M059J (cell line): ENCODE measurements around the gene BCL11A. TPM values are rescaled to one million over a fixed set of nuclear protein-coding genes. Genes with fewer than 3 reads are reported as not detected.

ENCODE experiments used
- DNase-seq: peaks from one replicate; pipeline ENCODE4 v3.0.0-alpha.2; 2012; ENCODE audit warnings: low read depth
- total RNA-seq: library from RNA; depleted of rRNA; stranded (reverse); fragments of >200 nt; shearing (Covaris generic); gene quantifications from 2 replicates; pipeline ENCODE4 v1.2.3, GENCODE V29; 2014

BCL11A gene
- total RNA-seq, 1 experiment from 2014 or later, result not detected

GRCh38 chr2:60466161-60466702 lies 87.2 kb downstream of the BCL11A start:
- DNase-seq, result no peak

- no peak for DNase-seq
These were observed 87.7 kb downstream of the BCL11A start for GRCh38 chr2:60465736-60466135.

GRCh38 chr2:60463249-60463648 lies 90.2 kb downstream of the BCL11A start:
- no peak for DNase-seq

DNA sequence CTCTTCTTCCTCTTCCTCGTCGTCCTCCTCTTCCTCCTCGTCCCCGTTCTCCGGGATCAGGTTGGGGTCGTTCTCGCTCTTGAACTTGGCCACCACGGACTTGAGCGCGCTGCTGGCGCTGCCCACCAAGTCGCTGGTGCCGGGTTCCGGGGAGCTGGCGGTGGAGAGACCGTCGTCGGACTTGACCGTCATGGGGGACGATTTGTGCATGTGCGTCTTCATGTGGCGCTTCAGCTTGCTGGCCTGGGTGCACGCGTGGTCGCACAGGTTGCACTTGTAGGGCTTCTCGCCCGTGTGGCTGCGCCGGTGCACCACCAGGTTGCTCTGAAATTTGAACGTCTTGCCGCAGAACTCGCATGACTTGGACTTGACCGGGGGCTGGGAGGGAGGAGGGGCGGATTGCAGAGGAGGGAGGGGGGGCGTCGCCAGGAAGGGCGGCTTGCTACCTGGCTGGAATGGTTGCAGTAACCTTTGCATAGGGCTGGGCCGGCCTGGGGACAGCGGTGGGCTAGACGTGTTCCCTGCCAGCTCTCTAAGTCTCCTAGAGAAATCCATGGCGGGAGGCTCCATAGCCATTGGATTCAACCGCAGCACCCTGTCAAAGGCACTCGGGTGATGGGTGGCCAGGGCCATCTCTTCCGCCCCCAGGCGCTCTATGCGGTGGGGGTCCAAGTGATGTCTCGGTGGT lies 91.9 kb downstream of the BCL11A start:
- DNase-seq, result no peak

DNA sequence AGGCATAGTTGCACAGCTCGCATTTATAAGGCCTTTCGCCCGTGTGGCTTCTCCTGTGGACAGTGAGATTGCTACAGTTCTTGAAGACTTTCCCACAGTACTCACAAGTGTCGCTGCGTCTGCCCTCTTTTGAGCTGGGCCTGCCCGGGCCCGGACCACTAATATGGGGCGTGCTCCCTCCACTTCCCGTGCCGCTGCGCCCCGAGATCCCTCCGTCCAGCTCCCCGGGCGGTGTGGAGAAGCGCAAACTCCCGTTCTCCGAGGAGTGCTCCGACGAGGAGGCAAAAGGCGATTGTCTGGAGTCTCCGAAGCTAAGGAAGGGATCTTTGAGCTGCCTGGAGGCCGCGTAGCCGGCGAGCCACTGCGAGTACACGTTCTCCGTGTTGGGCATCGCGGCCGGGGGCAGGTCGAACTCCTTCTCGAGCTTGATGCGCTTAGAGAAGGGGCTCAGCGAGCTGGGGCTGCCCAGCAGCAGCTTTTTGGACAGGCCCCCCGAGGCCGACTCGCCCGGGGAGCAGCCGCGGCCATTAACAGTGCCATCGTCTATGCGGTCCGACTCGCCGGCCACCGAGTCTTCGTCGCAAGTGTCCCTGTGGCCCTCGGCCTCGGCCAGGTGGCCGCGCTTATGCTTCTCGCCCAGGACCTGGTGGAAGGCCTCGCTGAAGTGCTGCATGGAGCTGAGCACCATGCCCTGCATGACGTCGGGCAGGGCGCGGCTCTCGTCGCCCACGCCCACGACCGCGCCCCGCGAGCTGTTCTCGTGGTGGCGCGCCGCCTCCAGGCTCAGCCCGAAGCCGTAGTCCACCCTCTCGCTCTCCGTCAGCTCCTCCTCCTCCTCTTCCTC lies 92.7 kb downstream of the BCL11A start:
- no peak for DNase-seq

GRCh38 chr2:60459851-60460250 lies 93.6 kb downstream of the BCL11A start:
- DNase-seq, result no peak

GRCh38 chr2:60456115-60456770 lies 97.2 kb downstream of the BCL11A start:
- DNase-seq, result no peak

DNA sequence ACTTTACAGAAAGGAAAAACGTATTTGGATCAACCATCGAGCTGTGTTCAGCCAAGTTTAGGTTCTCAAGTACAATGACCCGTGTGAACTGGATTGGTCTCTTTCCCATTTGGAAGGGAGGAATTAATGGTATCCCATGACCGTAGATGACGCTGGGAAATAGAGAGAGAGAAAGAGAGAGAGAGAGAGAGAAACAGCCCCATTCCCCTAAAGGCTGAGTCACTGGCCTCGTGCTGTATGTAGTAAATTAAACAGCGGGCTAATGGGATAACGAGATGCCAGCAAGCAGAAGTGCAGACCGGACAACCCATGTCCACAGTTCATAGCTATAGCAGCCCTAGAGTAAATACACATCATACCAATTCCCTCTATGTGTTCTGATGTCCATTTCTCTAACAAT lies 99.6 kb downstream of the BCL11A start:
- no peak for DNase-seq

DNA sequence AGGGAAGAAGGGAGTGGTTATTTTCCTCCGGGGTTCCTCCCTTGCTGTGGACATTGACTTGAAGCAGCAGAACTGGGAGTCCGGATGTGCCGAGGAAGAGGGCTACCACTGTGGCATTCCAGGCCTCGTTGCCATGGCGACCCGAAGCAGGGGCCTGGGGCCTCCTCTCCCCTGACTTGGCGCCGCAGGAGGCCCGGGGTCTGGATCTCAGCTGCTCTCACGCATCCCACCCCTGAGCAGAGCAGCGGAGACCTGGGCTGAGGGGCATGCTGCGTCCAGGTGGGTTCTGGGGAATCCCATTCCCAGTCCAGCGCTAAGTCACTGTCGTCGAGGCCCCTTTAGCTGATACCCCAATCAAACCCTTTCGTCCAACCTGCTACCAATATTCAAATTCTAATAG lies 100.2 kb downstream of the BCL11A start:
- DNase-seq, result no peak

DNA sequence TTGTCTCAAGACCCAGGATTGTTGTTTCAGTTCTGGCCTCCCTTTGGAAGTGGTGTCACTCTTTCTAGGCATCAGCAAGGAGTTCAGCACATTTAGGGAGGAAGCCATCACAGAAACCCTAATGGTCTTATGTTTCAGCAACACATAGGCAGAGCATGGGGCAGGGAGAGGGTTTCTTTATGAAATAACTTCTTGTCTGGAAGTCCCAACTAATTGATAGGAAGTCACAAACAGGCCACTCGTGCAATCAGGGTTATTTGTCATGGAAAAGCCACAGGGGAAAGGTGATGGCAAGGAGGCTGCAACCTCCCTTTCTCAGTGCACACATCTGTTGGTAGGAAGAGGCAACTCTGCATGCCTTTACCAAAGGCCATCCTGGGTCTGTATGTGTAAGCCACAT lies 103.0 kb downstream of the BCL11A start:
- no peak for DNase-seq

- DNase-seq, result no peak
These were observed 105.5 kb downstream of the BCL11A start for GRCh38 chr2:60447943-60448342.

GRCh38 chr2:60446413-60447267 lies 106.8 kb downstream of the BCL11A start:
- DNase-seq, result no peak

DNA sequence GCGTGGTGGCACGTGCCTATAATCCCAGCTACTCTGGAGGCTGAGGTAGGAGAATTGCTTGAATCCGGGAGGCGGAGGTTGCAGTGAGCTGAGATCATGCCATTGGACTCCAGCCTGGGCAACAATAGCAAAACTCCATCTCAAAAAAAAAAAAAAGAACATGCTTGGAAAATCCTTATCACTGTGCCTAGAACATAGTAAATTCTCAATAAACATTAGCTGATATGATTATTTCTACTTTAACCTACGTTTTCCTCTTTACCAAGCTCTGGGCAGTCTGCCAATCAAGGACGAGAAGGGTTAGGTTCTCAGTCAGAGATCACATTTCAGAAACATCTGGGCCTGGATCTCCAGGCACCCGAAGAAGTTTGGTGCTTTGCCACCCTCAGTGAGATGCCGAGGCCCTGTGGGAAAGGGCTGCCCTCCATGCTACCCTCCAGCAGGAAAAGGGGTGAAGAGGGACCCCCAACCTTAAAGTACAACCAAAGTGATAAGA lies 107.7 kb downstream of the BCL11A start:
- DNase-seq, result no peak

- no peak for DNase-seq
These were observed 110.8 kb downstream of the BCL11A start for GRCh38 chr2:60442608-60443007.

- no peak for DNase-seq
These were observed 111.7 kb downstream of the BCL11A start for GRCh38 chr2:60441800-60442199.

DNA sequence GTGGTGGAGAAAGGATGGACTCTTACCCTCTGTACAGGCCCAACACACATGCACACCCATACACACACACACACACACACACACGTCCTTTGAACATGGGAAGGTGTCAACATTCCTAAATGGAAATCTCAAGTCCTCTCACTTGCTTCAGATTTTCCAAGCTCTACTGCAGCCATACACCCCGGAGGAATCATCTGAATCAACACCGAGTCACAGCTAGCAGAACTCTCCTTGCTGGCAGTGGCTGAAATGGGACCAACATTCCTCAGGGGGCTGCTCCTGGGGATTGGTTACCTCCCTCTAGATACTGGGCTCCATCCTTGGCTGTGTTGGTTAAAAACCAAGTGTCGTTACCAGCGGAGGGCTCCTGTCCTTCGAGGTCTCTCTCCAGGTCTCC lies 112.7 kb downstream of the BCL11A start:
- DNase-seq, result no peak

DNA sequence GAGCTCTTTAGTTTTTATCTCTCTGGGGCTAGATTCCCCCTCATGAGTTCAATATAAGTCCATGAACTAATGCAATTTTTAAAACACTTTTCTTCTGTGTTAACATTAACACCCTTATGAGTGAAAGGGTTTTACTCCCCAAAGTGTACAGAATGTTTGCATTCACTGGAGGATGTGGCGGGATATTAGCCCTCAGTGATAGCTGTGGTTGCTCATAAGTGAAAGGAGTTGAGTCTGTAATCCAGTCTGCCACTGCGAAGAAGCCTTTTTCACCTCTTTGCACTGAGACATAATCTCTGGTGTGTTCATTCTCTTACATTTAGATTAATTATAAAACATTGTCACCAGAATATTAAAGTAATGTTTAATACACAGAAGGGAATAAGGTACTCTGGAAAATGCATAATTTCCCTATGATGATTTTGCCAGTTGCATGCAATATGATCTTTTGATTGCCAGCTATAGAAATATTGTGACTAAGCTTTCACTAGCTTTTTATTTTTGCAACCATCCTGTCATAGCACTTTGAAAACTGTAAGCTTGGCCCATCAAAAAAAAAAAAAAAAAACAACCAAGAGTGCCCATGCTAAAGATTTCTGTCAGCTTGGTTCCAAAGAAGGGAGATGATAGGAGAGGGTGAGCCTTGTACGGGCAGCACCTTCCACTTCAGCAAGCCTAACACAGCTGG lies 113.2 kb downstream of the BCL11A start:
- no peak for DNase-seq

- no peak for DNase-seq
These were observed 114.1 kb downstream of the BCL11A start for GRCh38 chr2:60439219-60439974.

GRCh38 chr2:60438653-60439052 lies 114.8 kb downstream of the BCL11A start:
- no peak for DNase-seq

DNA sequence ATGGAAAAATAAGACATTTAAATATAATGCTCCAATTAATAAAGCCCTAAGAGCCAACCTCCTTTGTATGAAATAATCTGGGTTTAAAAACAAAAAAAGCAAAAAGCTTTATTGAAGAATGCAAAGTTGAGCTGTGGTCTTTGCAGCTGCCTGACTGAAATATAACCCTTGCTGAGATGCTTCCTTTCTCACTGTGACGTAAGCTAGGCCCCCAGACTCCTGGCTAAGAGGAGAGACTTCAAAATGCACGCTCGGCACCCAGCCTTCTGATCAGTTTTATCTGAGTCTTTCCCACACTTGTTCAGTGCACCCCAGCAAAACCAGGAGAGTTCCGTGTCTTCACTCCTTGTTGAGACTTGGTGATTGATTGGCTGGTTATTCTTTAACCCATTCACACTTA lies 115.3 kb downstream of the BCL11A start:
- DNase-seq, result no peak
